Panc1 (cell line): ENCODE results near the gene GPC6.

Source experiments
- POLR2AphosphoS5 ChIP-seq: IDR thresholded peaks from 2 replicates; pipeline ENCODE4 v1.6.1; 2012; ENCODE audit warnings: mild to moderate bottlenecking, low read depth, low read length, moderate library complexity
- SIN3A ChIP-seq: IDR thresholded peaks from 2 replicates; pipeline ENCODE4 v1.6.1; 2012; ENCODE audit warnings: low read depth, mild to moderate bottlenecking, low read length, moderate library complexity, borderline replicate concordance; ENCODE audit not compliant: insufficient read depth
- TF ChIP-seq, protein P1 (sequence below): fragments of 450-650 bp; IDR thresholded peaks from 2 replicates; pipeline ENCODE4 v1.5.1; 2017; ENCODE audit warnings: mild to moderate bottlenecking

DNA sequence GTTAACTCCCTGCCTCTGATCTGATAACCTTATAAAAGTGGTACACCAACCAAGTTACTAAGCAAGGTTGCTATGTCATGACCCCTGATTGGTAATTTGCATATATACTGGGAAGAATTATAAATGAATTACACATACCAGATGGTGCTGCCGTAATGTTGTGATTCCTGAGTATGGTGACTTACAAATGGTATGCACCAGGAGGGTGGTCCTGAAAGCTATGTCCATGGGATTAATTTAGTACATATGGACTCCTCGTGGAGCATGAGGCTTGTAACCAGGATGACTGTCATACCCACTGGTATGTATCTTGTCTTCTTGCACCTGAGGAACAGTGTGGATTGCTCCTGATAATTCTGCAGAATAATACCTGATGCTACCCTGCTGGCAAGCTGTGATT lies 240.6 kb downstream of the GPC6 start:
- TF ChIP-seq, protein P1, sequence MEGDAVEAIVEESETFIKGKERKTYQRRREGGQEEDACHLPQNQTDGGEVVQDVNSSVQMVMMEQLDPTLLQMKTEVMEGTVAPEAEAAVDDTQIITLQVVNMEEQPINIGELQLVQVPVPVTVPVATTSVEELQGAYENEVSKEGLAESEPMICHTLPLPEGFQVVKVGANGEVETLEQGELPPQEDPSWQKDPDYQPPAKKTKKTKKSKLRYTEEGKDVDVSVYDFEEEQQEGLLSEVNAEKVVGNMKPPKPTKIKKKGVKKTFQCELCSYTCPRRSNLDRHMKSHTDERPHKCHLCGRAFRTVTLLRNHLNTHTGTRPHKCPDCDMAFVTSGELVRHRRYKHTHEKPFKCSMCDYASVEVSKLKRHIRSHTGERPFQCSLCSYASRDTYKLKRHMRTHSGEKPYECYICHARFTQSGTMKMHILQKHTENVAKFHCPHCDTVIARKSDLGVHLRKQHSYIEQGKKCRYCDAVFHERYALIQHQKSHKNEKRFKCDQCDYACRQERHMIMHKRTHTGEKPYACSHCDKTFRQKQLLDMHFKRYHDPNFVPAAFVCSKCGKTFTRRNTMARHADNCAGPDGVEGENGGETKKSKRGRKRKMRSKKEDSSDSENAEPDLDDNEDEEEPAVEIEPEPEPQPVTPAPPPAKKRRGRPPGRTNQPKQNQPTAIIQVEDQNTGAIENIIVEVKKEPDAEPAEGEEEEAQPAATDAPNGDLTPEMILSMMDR: no peak
- TF ChIP-seq SIN3A (no peak), POLR2AphosphoS5 (no peak)
